Mucosa of descending colon (tissue), 3 donors: ENCODE data around the gene CSNK1E. TPM values are rescaled to one million over a fixed set of nuclear protein-coding genes. Genes with fewer than 3 reads are reported as not detected.
A peak's percentile ranks its signal among the peaks of the same experiment; 100 is the strongest.

ENCODE experiments used
- ATAC-seq: fragments of 200-7000 bp; cut with Tn5 transposase; one replicate; pipeline ENCODE4 v1.9.1; 2020; ENCODE audit warnings: mild to moderate bottlenecking, moderate library complexity
- DNase-seq, 3 donors: peaks; one replicate each; pipeline ENCODE4 v3.0.0-alpha.2; 2020
- H3K36me3 ChIP-seq: fragments of 200-600 bp; one replicate; pipeline ENCODE4 v1.8.0; 2021; ENCODE audit warnings: low read depth, mild to moderate bottlenecking
- H3K4me1 ChIP-seq: fragments of 200-600 bp; one replicate; pipeline ENCODE4 v1.8.0; 2021; ENCODE audit warnings: low read depth, mild to moderate bottlenecking
- H3K4me3 ChIP-seq: fragments of 200-600 bp; one replicate; pipeline ENCODE4 v1.8.0; 2021; ENCODE audit warnings: mild to moderate bottlenecking
- H3K9me3 ChIP-seq: fragments of 200-600 bp; one replicate; pipeline ENCODE4 v1.8.0; 2021; ENCODE audit warnings: mild to moderate bottlenecking
- intact Hi-C, 2 donors: fragments of 100-400 bp; cut with DNase I in 1 of 2; cut with micrococcal nuclease in 1 of 2; formaldehyde crosslinking; loops; one replicate each; pipeline versions ENCODE4 v1.11.0 to v1.11.1; 2022; cut with DNase I, micrococcal nuclease
- total RNA-seq, 3 donors: library from RNA; stranded (reverse); fragmentation: NEBNext Ultra II Directional in 2 of 3; extraction: Animal tissue kit (Norgen Biotek cat#: 25700) in 2 of 3; gene quantifications; one replicate each; pipeline versions ENCODE4 v1.2.1 to v1.2.4, GENCODE V29; 2021 to 2023
- TF ChIP-seq, protein P1 (sequence below): fragments of 200-600 bp; IDR thresholded peaks from one replicate; pipeline ENCODE4 v1.8.0; 2022; ENCODE audit warnings: antibody characterized with exemption, mild to moderate bottlenecking
- donor health status: DM: no; HTN: no; CAD: no; lungs with moderate emphysema.
- donor health status: DM: no; HTN: no; CAD: no.
- donor health status: DM: no; HTN: yes; CAD: no.

Gene CSNK1E
- total RNA-seq, 3 donors from 2014 or later, result 87.8 to 100 (median 89.8) TPM

GRCh38 chr22:38267086-38267485 lies 50.1 kb downstream of the CSNK1E start:
- Histone ChIP-seq H3K4me3 (no peak overlapping the region), H3K36me3 (no peaks in the 10 kb centered on the region), H3K9me3 (no peaks in the 10 kb centered on the region), H3K4me1 (peaks cover 17% of the 10 kb centered on the region)
- peak; percentile 37 for ATAC-seq
- TF ChIP-seq, protein P1, sequence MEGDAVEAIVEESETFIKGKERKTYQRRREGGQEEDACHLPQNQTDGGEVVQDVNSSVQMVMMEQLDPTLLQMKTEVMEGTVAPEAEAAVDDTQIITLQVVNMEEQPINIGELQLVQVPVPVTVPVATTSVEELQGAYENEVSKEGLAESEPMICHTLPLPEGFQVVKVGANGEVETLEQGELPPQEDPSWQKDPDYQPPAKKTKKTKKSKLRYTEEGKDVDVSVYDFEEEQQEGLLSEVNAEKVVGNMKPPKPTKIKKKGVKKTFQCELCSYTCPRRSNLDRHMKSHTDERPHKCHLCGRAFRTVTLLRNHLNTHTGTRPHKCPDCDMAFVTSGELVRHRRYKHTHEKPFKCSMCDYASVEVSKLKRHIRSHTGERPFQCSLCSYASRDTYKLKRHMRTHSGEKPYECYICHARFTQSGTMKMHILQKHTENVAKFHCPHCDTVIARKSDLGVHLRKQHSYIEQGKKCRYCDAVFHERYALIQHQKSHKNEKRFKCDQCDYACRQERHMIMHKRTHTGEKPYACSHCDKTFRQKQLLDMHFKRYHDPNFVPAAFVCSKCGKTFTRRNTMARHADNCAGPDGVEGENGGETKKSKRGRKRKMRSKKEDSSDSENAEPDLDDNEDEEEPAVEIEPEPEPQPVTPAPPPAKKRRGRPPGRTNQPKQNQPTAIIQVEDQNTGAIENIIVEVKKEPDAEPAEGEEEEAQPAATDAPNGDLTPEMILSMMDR, result no peak
- intact Hi-C loops, result no loop called here
- DNase-seq, result no peak

GRCh38 chr22:38266120-38266519 lies 51.1 kb downstream of the CSNK1E start:
- H3K4me1 ChIP-seq, result peaks cover 11% of the 10 kb centered on the region

GRCh38 chr22:38264322-38264843 lies 52.9 kb downstream of the CSNK1E start:
- no peak for ATAC-seq
- no peaks in the 10 kb centered on the region for H3K36me3 ChIP-seq
- intact Hi-C loops, result no loop called here

More at GRCh38 chr22:38266120-38266519, 51.1 kb downstream of the CSNK1E start:
- Histone ChIP-seq H3K4me3 (no peak overlapping the region), H3K36me3 (no peaks in the 10 kb centered on the region), H3K9me3 (no peaks in the 10 kb centered on the region)
- TF ChIP-seq, protein P1, result no peak
- intact Hi-C loops, result no loop called here
- DNase-seq, result no peak
- peak; percentile 6 for ATAC-seq

DNA sequence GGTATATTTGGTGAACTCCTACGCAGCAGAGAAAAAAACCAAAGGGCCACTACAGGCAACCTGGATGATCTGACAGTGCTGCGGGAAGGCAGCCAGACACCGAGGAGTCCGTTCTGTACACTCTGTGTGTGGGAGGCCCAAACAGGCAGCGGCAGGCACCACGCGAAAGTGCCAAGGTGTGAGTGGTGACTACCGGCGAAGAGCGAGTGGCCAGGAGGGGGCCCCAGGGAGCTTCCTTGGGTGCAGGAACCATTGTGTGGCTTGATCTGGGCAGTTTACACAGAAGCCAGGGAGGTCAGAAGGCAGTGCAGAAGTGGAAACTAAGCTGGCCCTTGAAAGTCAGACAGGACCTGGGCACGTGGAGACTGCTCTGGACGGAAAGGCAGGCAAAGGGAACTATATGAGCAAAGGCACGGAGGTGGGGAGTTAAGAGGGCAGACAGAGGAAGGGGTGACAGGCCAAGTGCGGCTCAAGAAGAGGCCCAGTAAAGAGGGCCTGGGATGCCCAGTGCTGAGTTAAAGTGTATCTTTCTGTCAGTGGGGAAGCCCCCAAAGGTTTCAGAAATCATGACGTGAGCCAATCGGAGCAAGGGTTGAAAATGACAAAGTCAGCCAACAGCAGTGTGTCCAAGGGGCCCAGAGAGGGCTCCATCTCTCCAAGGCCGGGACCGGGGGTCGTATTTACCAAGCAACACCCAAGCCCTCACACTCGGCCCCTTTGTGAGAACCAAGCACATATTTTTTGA lies 55.0 kb downstream of the CSNK1E start:
- peak; percentile 69 to 85 (median 78) for DNase-seq
- Histone ChIP-seq H3K4me1 (peaks cover 36% of the 10 kb centered on the region), H3K9me3 (no peaks in the 10 kb centered on the region), H3K4me3 (no peak overlapping the region), H3K36me3 (no peaks in the 10 kb centered on the region)
- TF ChIP-seq, protein P1, result peak; percentile 53
- intact Hi-C loops, result no loop called here
- ATAC-seq, result peak; percentile 68

More at GRCh38 chr22:38264322-38264843, 52.9 kb downstream of the CSNK1E start:
- Histone ChIP-seq H3K4me1 (peaks cover 23% of the 10 kb centered on the region), H3K9me3 (no peaks in the 10 kb centered on the region), H3K4me3 (no peak overlapping the region)
- TF ChIP-seq, protein P1, result no peak
- DNase-seq, result no peak

- TF ChIP-seq, protein P1, result no peak
- DNase-seq (no peak), ATAC-seq (no peak)
- Histone ChIP-seq H3K36me3 (no peaks in the 10 kb centered on the region), H3K4me3 (no peak overlapping the region), H3K4me1 (peaks cover 32% of the 10 kb centered on the region), H3K9me3 (no peaks in the 10 kb centered on the region)
- intact Hi-C loops, result no loop called here
These were observed 56.2 kb downstream of the CSNK1E start for GRCh38 chr22:38260761-38261681.
